Glutamatergic neuron (in vitro differentiated cells): ENCODE measurements around the gene CD3G. TPM values are rescaled to one million over a fixed set of nuclear protein-coding genes. Genes with fewer than 3 reads are reported as not detected.

ENCODE experiments used
- DNase-seq: peaks from one replicate; pipeline ENCODE4 v3.0.0; 2022
- H3K27ac Mint-ChIP-seq: one replicate; pipeline ENCODE4 v1.8.0; 2020; ENCODE audit warnings: mild to moderate bottlenecking, mixed read lengths, inconsistent platforms; ENCODE audit not compliant: unreplicated experiment
- H3K27me3 Mint-ChIP-seq: one replicate; pipeline ENCODE4 v1.8.0; 2020; ENCODE audit warnings: mild to moderate bottlenecking, moderate library complexity, mixed read lengths, inconsistent platforms; ENCODE audit not compliant: unreplicated experiment
- H3K36me3 Mint-ChIP-seq: one replicate; pipeline ENCODE4 v1.8.0; 2020; ENCODE audit warnings: mild to moderate bottlenecking, mixed read lengths, inconsistent platforms; ENCODE audit not compliant: unreplicated experiment
- H3K4me1 Mint-ChIP-seq: one replicate; pipeline ENCODE4 v1.8.0; 2020; ENCODE audit warnings: mild to moderate bottlenecking, low read depth, mixed read lengths, inconsistent platforms; ENCODE audit not compliant: unreplicated experiment
- H3K4me3 Mint-ChIP-seq: one replicate; pipeline ENCODE4 v1.8.0; 2020; ENCODE audit warnings: mild to moderate bottlenecking, mixed read lengths, inconsistent platforms; ENCODE audit not compliant: unreplicated experiment
- H3K9me3 Mint-ChIP-seq: one replicate; pipeline ENCODE4 v1.8.0; 2020; ENCODE audit warnings: mild to moderate bottlenecking, moderate library complexity, mixed read lengths, inconsistent platforms; ENCODE audit not compliant: unreplicated experiment
- total RNA-seq: library from RNA; stranded (reverse); fragmentation: NEBNext Ultra II Directional; extraction: Animal tissue kit (Norgen Biotek cat#: 25700); gene quantifications from one replicate; pipeline ENCODE4 v1.2.1, GENCODE V29; 2021; ENCODE audit not compliant: unreplicated experiment
- TF ChIP-seq, protein P1 (sequence below): fragments of 200-600 bp; sonication (generic); IDR thresholded peaks from one replicate; pipeline ENCODE4 v1.5.0; 2021; ENCODE audit not compliant: partially characterized antibody, unreplicated experiment

The CD3G gene
- total RNA-seq, 1 donor from 2014 or later: 0.39 TPM

DNA sequence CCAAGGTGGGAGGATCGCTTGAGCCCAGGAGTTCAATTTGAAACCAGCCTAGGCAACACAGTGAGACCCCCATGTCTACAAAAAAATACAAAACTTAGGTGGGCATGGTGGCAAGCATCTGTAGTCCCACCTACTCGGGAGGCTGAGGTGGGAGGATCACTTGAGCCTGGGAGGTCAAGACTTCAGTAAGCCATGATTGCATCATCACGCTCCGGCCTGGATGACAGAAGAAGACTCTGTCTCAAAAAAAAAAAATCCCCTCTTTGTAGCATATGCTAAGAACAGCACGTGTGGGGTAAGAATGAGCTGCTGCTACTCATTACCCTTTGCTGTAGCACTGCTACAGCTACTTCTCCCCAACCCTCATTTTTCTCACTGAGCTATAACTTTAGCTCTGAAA is 29.7 kb downstream of the CD3G start:
- H3K27me3 Mint-ChIP-seq: no peaks in the 10 kb centered on the region
- TF ChIP-seq, protein P1, sequence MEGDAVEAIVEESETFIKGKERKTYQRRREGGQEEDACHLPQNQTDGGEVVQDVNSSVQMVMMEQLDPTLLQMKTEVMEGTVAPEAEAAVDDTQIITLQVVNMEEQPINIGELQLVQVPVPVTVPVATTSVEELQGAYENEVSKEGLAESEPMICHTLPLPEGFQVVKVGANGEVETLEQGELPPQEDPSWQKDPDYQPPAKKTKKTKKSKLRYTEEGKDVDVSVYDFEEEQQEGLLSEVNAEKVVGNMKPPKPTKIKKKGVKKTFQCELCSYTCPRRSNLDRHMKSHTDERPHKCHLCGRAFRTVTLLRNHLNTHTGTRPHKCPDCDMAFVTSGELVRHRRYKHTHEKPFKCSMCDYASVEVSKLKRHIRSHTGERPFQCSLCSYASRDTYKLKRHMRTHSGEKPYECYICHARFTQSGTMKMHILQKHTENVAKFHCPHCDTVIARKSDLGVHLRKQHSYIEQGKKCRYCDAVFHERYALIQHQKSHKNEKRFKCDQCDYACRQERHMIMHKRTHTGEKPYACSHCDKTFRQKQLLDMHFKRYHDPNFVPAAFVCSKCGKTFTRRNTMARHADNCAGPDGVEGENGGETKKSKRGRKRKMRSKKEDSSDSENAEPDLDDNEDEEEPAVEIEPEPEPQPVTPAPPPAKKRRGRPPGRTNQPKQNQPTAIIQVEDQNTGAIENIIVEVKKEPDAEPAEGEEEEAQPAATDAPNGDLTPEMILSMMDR: no peak
- H3K27ac Mint-ChIP-seq: no peak overlapping the region
- H3K4me1 Mint-ChIP-seq: no peaks in the 10 kb centered on the region
- no peak overlapping the region for H3K4me3 Mint-ChIP-seq
- DNase-seq: no peak
- no peaks in the 10 kb centered on the region for H3K9me3 Mint-ChIP-seq
- no peaks in the 10 kb centered on the region for H3K36me3 Mint-ChIP-seq

DNA sequence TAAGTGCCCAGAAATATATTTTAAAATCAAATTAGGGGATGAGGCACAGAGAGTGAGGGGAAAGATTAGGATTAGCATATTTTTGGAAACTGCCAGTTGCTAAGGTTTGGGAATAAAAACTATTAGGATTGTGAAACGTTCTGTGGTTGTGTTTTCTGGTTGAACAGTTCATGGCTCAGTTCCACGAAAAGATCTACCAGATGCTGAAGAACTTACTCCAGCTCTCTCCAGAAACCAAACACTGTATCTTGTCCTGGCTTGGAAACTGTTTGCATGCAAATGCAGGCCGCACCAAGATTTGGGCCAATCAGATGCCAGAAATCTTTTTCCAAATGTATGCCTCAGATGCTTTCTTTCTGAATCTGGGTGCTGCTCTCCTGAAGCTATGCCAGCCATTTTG is 30.6 kb downstream of the CD3G start:
- Mint-ChIP-seq H3K27ac (no peak overlapping the region), H3K36me3 (no peaks in the 10 kb centered on the region), H3K27me3 (no peaks in the 10 kb centered on the region), H3K4me1 (no peaks in the 10 kb centered on the region), H3K9me3 (no peaks in the 10 kb centered on the region), H3K4me3 (no peak overlapping the region)
- DNase-seq: no peak
- TF ChIP-seq, protein P1: no peak

DNA sequence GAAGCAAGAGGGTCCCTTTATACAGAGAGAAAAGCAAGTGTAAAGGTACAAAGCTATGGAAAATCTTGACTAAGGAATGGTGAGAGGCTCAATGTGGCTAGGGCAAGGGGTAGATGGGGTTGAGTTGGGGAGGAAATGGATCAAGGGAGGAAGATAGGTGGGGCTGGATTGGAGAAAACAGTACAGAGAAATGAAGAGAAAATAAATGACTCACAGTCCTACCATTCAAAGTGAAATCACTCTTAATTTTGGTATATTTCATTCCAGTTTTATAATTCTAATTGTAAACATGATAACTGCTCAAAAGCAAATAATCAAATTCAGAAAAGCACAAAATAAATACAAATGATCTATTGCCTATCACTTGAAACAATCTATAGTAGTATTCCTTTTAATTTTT is 31.8 kb downstream of the CD3G start:
- Mint-ChIP-seq H3K9me3 (no peaks in the 10 kb centered on the region), H3K4me3 (no peak overlapping the region), H3K27ac (no peak overlapping the region), H3K36me3 (no peaks in the 10 kb centered on the region), H3K4me1 (no peaks in the 10 kb centered on the region), H3K27me3 (no peaks in the 10 kb centered on the region)
- DNase-seq: no peak
- TF ChIP-seq, protein P1: no peak

DNA sequence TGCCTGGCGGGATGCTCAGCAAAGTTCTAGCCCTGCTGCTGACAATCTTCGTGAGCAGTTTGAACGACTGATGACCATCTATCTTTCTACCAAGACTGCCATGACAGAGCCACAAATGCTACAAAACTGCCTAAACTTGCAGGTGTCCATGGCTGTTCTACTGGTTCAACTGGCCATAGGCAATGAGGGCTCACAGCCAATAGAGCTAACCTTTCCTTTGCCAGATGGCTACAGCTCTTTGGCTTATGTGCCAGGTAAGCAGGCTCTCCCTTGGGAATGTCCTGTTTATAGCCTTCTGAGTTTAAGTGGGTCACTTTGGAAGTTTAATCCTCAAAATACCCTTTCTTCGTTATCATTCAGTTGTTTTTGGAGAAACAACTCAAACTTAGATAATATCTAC is 35.4 kb downstream of the CD3G start:
- Mint-ChIP-seq H3K4me1 (no peaks in the 10 kb centered on the region), H3K4me3 (no peak overlapping the region), H3K27ac (no peak overlapping the region), H3K27me3 (no peaks in the 10 kb centered on the region), H3K9me3 (no peaks in the 10 kb centered on the region), H3K36me3 (no peaks in the 10 kb centered on the region)
- TF ChIP-seq, protein P1: no peak
- no peak for DNase-seq

DNA sequence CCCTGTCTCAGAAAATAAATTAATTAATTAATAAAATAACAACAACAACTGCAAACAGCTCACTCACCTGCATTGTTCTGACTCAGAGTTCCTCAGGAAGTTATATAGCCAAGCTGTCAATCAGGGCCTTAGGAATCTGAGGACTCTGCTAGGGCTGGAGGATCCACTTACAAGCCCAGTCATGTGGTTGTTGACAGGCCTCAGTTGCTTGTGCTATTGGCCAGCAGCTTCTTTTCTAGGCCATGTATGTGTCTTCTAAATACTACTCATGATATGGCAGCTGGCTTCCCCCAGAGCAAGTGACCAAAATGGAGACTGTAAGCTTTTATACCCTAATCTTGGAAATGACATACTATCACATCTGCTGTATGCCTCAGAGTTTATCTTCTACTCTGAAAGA is 36.4 kb downstream of the CD3G start:
- Mint-ChIP-seq H3K4me1 (no peaks in the 10 kb centered on the region), H3K27me3 (no peaks in the 10 kb centered on the region), H3K27ac (no peak overlapping the region), H3K9me3 (no peaks in the 10 kb centered on the region), H3K4me3 (no peak overlapping the region), H3K36me3 (no peaks in the 10 kb centered on the region)
- no peak for DNase-seq
- TF ChIP-seq, protein P1: no peak
